IPS-20b (cell line): Measurements from ENCODE around the gene ELAC2.
"Not testable (repeated sequence)": the region's sequence is repeated elsewhere in the genome, so short reads cannot be mapped to it uniquely, and the experiment has no call there.

Experiments used
- H3K27ac ChIP-seq: one replicate; pipeline ENCODE4 v1.5.1; 2013; ENCODE audit warnings: low read length
- H3K27me3 ChIP-seq: 2 replicates; pipeline ENCODE4 v1.6.1; 2013; ENCODE audit warnings: mild to moderate bottlenecking, low read length, inconsistent platforms; ENCODE audit not compliant: insufficient read depth
- H3K36me3 ChIP-seq: 2 replicates; pipeline ENCODE4 v1.6.1; 2013; ENCODE audit warnings: low read depth, mild to moderate bottlenecking, inconsistent platforms, low read length, moderate library complexity; ENCODE audit not compliant: insufficient read depth
- H3K4me1 ChIP-seq: 2 replicates; pipeline ENCODE4 v1.6.1; 2013; ENCODE audit warnings: mild to moderate bottlenecking, control low read depth, inconsistent platforms, low read length, moderate library complexity; ENCODE audit not compliant: insufficient read depth
- H3K4me3 ChIP-seq: 2 replicates; pipeline ENCODE4 v1.5.1; 2013; ENCODE audit warnings: mild to moderate bottlenecking, low read length, inconsistent platforms
- H3K9ac ChIP-seq: 2 replicates; pipeline ENCODE4 v1.6.1; 2013; ENCODE audit warnings: low read depth, mild to moderate bottlenecking, inconsistent platforms, low read length, moderate library complexity
- H3K9me3 ChIP-seq: 2 replicates; pipeline ENCODE4 v1.6.1; 2013; ENCODE audit warnings: mild to moderate bottlenecking, low read depth, low read length, inconsistent platforms; ENCODE audit not compliant: insufficient read depth

The ELAC2 gene

GRCh38 chr17:12983991-12984884 lies 33.6 kb downstream of the ELAC2 start:
- Histone ChIP-seq H3K9ac (no peak overlapping the region), H3K27me3 (no peaks in the 10 kb centered on the region), H3K27ac (no peak overlapping the region), H3K9me3 (no peaks in the 10 kb centered on the region), H3K36me3 (no peaks in the 10 kb centered on the region; the same call in 1 of the 2 replicates), H3K4me1 (peaks cover 9% of the 10 kb centered on the region; the same call in 1 of the 2 replicates), H3K4me3 (no peak overlapping the region)

DNA sequence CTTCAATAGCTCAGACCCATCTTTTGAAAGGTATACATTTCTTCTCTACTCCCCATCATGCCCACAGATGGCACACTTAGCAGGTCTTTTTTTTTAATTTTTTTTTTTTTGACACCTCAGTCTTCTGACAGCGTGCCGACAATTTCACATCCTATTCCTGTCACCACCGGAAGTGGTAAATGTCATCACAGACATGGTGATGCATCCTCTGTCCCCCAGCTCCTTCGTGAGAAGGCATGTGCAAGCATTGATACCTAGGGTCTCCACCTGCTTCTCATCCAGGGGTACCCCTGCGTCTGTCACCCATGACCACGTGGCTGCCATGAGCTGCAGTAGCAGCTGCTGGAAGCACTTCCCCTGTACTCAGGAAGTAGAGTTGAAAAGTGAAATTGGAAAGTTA lies 35.6 kb downstream of the ELAC2 start:
- H3K27ac ChIP-seq, result no peak overlapping the region
- H3K36me3 ChIP-seq, result no peaks in the 10 kb centered on the region; the same call in 1 of the 2 replicates
- no peaks in the 10 kb centered on the region for H3K9me3 ChIP-seq
- H3K4me1 ChIP-seq, result peaks cover 5% of the 10 kb centered on the region; the same call in 1 of the 2 replicates
- no peak overlapping the region for H3K9ac ChIP-seq
- no peak overlapping the region for H3K4me3 ChIP-seq
- no peaks in the 10 kb centered on the region for H3K27me3 ChIP-seq

DNA sequence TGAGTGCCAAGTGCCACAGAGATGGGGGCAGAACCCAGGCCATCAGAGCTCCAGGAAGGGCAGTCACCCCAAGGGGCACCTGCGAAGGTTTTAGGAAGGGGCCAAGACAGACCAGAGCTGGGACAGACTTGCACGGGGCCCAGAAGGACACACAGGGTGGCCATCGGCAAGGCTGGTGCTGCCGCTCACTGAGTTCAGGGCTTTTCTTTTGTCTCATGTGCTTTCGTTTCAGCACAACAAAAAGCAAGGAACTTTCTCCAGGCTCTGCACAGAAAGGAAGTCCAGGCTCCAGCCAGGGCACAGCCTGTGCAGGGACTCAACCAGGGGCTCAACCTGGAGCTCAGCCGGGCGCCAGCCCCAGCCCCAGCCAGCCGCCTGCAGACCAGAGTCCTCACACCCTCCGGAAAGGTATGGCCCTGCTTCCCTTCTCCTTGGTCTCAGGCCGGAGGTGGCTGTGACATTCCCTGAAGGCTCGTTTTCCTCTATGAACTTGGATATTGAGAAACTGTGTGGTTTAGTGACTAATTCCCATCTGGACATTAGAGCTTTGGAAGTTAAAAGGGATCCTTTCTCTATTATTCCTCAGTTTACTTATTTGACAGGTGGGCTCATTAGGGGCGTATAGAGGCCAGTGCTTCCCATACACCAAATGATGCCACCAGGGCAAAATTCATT lies 37.9 kb downstream of the ELAC2 start:
- Histone ChIP-seq H3K27me3 (no peaks in the 10 kb centered on the region), H3K36me3 (no peaks in the 10 kb centered on the region; the same call in 1 of the 2 replicates), H3K27ac (no peak overlapping the region), H3K9ac (no peak overlapping the region), H3K4me3 (no peak overlapping the region), H3K4me1 (0 out of 2 replicates have a peak, but pooled peaks cover 6% of the 10 kb centered on the region), H3K9me3 (no peaks in the 10 kb centered on the region)

GRCh38 chr17:12979246-12979645 lies 38.6 kb downstream of the ELAC2 start:
- Histone ChIP-seq H3K4me1 (0 out of 2 replicates have a peak, but pooled peaks cover 9% of the 10 kb centered on the region), H3K9ac (no peak overlapping the region), H3K27me3 (peaks cover 4% of the 10 kb centered on the region; the same call in 1 of the 2 replicates), H3K36me3 (no peaks in the 10 kb centered on the region; the same call in 1 of the 2 replicates), H3K4me3 (no peak overlapping the region), H3K9me3 (no peaks in the 10 kb centered on the region), H3K27ac (no peak overlapping the region)

DNA sequence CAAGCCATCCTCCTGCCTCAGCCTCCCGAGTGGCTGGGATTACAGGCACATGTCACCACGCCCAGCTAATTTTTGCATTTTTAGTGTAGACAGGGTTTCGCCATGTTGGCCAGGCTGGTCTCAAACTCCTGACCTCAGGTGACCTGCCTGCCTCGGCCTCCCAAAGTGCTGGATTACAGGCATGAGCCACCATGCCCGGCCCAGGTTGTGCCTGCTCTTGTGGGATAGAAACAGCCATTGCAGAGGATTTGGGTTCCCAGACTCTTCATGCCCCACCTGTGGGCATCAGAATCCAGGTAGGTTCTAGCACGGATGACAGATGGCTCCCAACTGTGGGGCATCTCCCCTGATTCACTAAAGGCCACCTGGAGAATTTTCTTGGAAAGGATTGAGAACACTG lies 39.0 kb downstream of the ELAC2 start:
- H3K27ac ChIP-seq, H3K9me3 ChIP-seq, H3K36me3 ChIP-seq, H3K4me1 ChIP-seq, H3K4me3 ChIP-seq, H3K9ac ChIP-seq, H3K27me3 ChIP-seq: not testable (repeated sequence)

- Histone ChIP-seq H3K4me1 (0 out of 2 replicates have a peak, but pooled peaks cover 9% of the 10 kb centered on the region), H3K4me3 (peak overlapping the region; percentile 10; the same call in 1 of the 2 replicates), H3K36me3 (no peaks in the 10 kb centered on the region; the same call in 1 of the 2 replicates), H3K9me3 (no peaks in the 10 kb centered on the region), H3K9ac (no peak overlapping the region), H3K27me3 (peaks cover 14% of the 10 kb centered on the region; the same call in 1 of the 2 replicates), H3K27ac (peak overlapping the region; percentile 1)
Measured at GRCh38 chr17:12977008-12977751, 40.6 kb downstream of the ELAC2 start.

DNA sequence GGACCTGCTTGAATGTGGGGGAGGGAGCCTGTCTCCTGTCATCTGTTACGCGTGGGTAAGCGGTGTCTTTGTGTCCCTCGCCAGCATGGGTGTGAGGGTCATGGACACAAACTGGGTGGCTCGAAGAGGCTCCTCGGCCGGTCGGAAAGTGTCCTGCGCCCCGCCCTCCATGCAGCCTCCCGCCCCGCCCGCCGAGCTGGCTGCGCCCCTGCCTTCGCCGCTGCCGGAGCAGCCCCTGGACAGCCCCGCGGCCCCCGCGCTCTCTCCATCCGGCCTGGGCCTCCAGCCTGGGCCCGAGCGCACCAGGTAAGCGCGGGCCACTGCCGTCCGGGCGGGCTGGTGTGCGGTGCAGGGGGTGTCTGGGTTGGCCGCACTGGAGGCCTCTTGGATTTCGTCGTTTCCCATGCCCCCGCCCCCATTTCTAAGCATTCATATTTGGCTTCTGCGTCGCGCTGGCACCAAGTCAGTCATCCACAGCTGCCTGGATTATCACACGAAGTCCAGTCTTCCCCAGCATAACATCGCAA lies 43.8 kb downstream of the ELAC2 start:
- Histone ChIP-seq H3K27me3 (peaks cover 14% of the 10 kb centered on the region), H3K4me3 (peak overlapping the region; percentile 68), H3K27ac (no peak overlapping the region), H3K9ac (no peak overlapping the region), H3K36me3 (no peaks in the 10 kb centered on the region), H3K9me3 (no peaks in the 10 kb centered on the region), H3K4me1 (0 out of 2 replicates have a peak, but pooled peaks cover 9% of the 10 kb centered on the region)

- peaks cover 14% of the 10 kb centered on the region for H3K27me3 ChIP-seq
- H3K9ac ChIP-seq, result no peak overlapping the region
- H3K4me1 ChIP-seq, result 0 out of 2 replicates have a peak, but pooled peaks cover 9% of the 10 kb centered on the region
- H3K36me3 ChIP-seq, result no peaks in the 10 kb centered on the region
- no peaks in the 10 kb centered on the region for H3K9me3 ChIP-seq
- H3K27ac ChIP-seq, result no peak overlapping the region
- peak overlapping the region; percentile 68 for H3K4me3 ChIP-seq
Measured at GRCh38 chr17:12973496-12974004, 44.3 kb downstream of the ELAC2 start.

DNA sequence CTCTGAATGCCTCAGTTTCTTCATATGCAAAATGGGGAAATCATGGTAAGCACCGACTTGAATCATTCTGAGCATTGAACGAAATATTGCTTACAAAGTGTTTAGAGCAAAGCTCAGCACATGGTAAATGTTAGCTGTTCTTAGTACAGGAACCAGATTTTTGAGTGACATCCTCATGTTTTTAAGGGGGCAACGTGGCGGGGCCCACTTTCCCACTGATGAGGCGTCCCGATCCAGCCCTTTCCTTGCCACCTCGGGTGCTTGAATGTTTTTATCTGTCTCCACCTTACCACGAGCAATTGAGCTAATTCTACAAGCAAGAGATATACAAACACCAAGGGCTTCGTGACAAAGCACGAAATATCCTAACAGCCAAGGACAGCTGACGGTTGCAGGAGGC lies 49.9 kb downstream of the ELAC2 start:
- Histone ChIP-seq H3K27me3 (no peaks in the 10 kb centered on the region; the same call in 1 of the 2 replicates), H3K4me3 (no peak overlapping the region), H3K9ac (no peak overlapping the region), H3K9me3 (no peaks in the 10 kb centered on the region), H3K27ac (no peak overlapping the region), H3K36me3 (no peaks in the 10 kb centered on the region), H3K4me1 (no peaks in the 10 kb centered on the region; the same call in 1 of the 2 replicates)

DNA sequence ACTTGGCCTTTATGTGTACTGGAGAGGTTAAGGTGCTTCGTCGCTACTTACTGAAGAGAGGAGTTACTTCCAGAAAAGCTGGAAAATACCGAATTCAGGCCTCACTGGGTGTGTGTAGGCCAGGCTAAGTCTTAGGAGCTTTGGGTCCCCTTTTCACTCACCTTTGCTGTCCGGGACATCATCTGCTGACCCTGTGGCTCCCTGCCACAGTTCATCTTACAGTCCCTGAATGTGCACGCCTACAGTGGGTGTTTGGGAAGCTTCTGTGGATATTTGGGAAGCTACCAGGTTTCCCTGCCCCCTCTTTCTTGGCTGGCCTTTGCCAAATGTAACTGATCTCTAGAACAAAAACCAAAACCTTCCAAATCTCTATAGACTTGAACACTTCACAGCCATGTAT lies 51.4 kb downstream of the ELAC2 start:
- H3K27ac ChIP-seq, result no peak overlapping the region
- H3K4me1 ChIP-seq, result no peaks in the 10 kb centered on the region; the same call in 1 of the 2 replicates
- H3K27me3 ChIP-seq, result no peaks in the 10 kb centered on the region
- H3K36me3 ChIP-seq, result no peaks in the 10 kb centered on the region
- no peak overlapping the region for H3K4me3 ChIP-seq
- H3K9ac ChIP-seq, result no peak overlapping the region
- no peaks in the 10 kb centered on the region for H3K9me3 ChIP-seq

GRCh38 chr17:12965988-12966387 lies 51.8 kb downstream of the ELAC2 start:
- no peak overlapping the region for H3K9ac ChIP-seq
- no peak overlapping the region for H3K4me3 ChIP-seq
- no peak overlapping the region for H3K27ac ChIP-seq
- H3K36me3 ChIP-seq, result no peaks in the 10 kb centered on the region; the same call in 1 of the 2 replicates
- H3K4me1 ChIP-seq, result no peaks in the 10 kb centered on the region; the same call in 1 of the 2 replicates
- no peaks in the 10 kb centered on the region for H3K27me3 ChIP-seq
- no peaks in the 10 kb centered on the region for H3K9me3 ChIP-seq
